Measurements from ENCODE around the gene ABL2. TPM values are rescaled to one million over a fixed set of nuclear protein-coding genes. Genes with fewer than 3 reads are reported as not detected.

ABL2 gene
- total and polyA plus RNA-seq, 8 donors, result 1.3 to 26.6 (median 6.7) TPM

DNA sequence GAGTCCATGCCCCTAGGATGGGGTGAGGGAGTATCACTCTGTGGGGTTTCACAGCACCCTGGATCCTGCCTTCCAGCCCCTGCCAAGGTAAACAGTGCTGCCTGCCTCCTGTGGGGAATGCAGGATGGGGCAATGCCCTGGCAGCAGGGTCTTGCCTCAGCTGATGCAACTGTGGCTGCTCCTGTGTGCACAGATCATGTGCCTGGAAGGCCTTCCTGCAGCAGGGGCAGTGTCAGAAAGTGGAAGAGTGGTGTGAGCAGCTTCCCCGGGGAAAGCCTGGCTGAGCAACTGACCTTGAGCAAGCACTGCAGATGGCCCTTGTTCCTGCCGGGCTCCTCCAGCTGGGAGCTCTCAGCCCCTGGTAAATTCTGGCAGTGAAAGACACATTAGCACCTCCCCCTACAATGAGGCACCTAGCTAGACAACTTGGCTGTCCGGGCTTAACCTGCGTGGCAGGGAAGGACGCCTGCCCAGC is 137.7 kb downstream of the ABL2 start:
- Histone ChIP-seq H3K27ac (peak overlapping the region in 3 of 5 donors; percentile 2 to 57 (median 51)), H3K4me3 (no peak overlapping the region), H3K9me3 (no peaks in the 10 kb centered on the region), H3K4me1 (peaks cover 8 to 39% (median 20%) of the 10 kb centered on the region in 4 donors), H3K36me3 (peaks cover 28 to 99% (median 93%) of the 10 kb centered on the region in 4 donors), H3K27me3 (no peaks in the 10 kb centered on the region)
- peak; percentile 38 to 39 for DNase-seq
- 41 to 62% (median 47%) methylated on average over 5 of the region's 5 CpGs for WGBS, 5 donors
- TF ChIP-seq EP300 (IDR thresholded peaks at IDR 0.05) (no peak), POLR2AphosphoS5 (IDR thresholded peaks at IDR 0.05) (peak in 2 of 3 donors; percentile 7 to 10)
- intact Hi-C loops (cut with DNase I; ENCODE audit: low total_unique reads), result no loop called here

DNA sequence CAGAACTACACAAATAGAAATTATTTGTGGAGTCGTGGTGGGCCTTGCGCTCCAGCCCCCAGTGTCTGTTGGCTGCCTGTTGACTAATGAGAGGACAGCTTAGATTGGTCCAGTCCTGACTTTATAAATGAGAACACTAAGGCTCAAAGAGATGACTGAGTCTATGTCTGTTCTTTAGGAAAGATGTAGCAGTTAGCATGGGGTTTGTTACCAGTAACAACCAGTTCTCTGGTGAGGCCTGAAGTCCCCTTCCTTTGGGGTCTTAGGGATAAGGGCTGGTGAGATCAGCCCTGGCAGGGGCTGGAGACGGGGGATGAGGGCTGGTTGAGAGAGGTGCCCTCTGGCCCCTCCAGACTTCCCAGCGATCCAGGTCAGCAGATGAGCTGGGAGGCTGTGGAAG is 138.6 kb downstream of the ABL2 start:
- TF ChIP-seq POLR2AphosphoS5 (IDR thresholded peaks at IDR 0.05) (no peak), POLR2A (IDR thresholded peaks at IDR 0.05) (no peak), EP300 (IDR thresholded peaks at IDR 0.05) (no peak)
- TF ChIP-seq, protein P1, sequence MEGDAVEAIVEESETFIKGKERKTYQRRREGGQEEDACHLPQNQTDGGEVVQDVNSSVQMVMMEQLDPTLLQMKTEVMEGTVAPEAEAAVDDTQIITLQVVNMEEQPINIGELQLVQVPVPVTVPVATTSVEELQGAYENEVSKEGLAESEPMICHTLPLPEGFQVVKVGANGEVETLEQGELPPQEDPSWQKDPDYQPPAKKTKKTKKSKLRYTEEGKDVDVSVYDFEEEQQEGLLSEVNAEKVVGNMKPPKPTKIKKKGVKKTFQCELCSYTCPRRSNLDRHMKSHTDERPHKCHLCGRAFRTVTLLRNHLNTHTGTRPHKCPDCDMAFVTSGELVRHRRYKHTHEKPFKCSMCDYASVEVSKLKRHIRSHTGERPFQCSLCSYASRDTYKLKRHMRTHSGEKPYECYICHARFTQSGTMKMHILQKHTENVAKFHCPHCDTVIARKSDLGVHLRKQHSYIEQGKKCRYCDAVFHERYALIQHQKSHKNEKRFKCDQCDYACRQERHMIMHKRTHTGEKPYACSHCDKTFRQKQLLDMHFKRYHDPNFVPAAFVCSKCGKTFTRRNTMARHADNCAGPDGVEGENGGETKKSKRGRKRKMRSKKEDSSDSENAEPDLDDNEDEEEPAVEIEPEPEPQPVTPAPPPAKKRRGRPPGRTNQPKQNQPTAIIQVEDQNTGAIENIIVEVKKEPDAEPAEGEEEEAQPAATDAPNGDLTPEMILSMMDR (IDR thresholded peaks at IDR 0.05), result no peak
- intact Hi-C loops (cut with DNase I; ENCODE audit: low total_unique reads), result no loop called here
- peaks cover 8 to 39% (median 20%) of the 10 kb centered on the region in 4 donors for H3K4me1 ChIP-seq
- 80 to 88% (median 86%) methylated on average over 4 of the region's 4 CpGs for WGBS, 5 donors
- no peaks in the 10 kb centered on the region for H3K27me3 ChIP-seq
- H3K9me3 ChIP-seq, result no peaks in the 10 kb centered on the region
- H3K27ac ChIP-seq, result peak overlapping the region in 3 of 5 donors; percentile 21 to 57 (median 51)
- H3K36me3 ChIP-seq, result peaks cover 30 to 97% (median 90%) of the 10 kb centered on the region in 4 donors
- peak in 1 of 2 donors; percentile 18 for DNase-seq
- no peak overlapping the region for H3K4me3 ChIP-seq

DNA sequence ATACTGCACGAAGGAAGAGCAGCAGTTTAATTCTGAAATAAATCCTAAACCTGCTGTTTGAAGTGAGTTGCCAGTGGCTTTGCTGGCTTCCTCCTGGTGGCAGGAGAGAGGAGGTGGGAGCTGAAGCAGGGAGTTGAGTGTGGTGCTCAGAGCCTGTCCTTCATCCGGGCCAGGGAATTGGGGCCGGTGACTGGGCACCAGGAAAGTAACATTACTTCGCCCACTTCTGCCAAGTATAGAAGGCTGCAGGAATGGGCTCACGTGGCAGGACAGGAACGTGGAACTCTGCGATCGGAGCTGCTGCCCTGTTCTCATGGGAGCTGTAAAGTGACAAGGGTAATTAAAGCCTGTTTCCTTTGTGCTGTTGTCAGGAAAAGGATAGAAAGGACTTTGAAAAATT is 139.0 kb downstream of the ABL2 start:
- Histone ChIP-seq H3K27ac (peak overlapping the region in 3 of 5 donors; percentile 21 to 57 (median 51)), H3K4me1 (peaks cover 8 to 39% (median 19%) of the 10 kb centered on the region in 4 donors), H3K36me3 (peaks cover 33 to 97% (median 90%) of the 10 kb centered on the region in 4 donors), H3K4me3 (no peak overlapping the region), H3K9me3 (no peaks in the 10 kb centered on the region), H3K27me3 (no peaks in the 10 kb centered on the region)
- peak in 1 of 2 donors; percentile 4 for DNase-seq
- TF ChIP-seq POLR2A (IDR thresholded peaks at IDR 0.05) (no peak), EP300 (IDR thresholded peaks at IDR 0.05) (no peak)
- intact Hi-C loops (cut with DNase I; ENCODE audit: low total_unique reads), result no loop called here
- 83 to 90% (median 85%) methylated on average over 8 of the region's 8 CpGs for WGBS, 5 donors

DNA sequence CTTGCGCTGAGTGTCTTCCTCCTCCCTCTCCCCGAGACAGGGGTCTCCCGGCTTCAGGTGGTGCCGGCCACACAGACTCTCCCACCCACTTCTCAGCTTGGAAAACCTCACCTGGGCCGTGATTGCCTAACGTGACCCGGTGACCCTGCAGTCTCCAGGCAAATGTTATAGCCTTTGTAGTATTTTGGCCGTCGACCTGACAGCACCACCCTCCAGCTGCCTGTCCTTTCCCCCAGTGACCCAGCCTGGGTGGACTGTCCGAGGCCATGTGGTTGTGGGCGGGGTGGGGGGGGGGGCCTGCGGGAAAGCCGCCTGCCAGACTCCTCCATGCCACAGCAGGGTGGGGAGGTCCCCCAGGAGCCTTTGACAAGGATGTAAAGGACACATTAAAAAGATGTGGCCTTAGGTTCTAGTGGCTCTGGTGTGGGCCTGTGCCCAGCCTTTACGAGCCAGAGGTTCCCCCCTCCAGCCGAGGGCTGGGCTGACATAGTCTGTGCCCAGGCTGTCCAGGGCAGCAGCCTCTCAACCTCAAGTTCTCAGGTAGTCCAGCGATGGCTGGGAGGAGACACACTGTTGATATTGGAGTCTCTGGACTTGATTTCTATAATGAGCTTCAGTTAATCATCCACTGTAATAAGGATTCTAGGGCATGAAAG is 139.5 kb downstream of the ABL2 start:
- Histone ChIP-seq H3K36me3 (peaks cover 28 to 96% (median 88%) of the 10 kb centered on the region in 4 donors), H3K9me3 (no peaks in the 10 kb centered on the region), H3K4me1 (peaks cover 8 to 39% (median 16%) of the 10 kb centered on the region in 4 donors), H3K4me3 (no peak overlapping the region), H3K27ac (peak overlapping the region in 2 of 5 donors; percentile 21 to 57), H3K27me3 (no peaks in the 10 kb centered on the region)
- 65 to 81% (median 69%) methylated on average over 16 of the region's 16 CpGs for WGBS, 5 donors
- DNase-seq, result no peak
- intact Hi-C loops (cut with DNase I; ENCODE audit: low total_unique reads), result no loop called here
- TF ChIP-seq EP300 (IDR thresholded peaks at IDR 0.05) (no peak), POLR2AphosphoS5 (IDR thresholded peaks at IDR 0.05) (no peak), POLR2A (IDR thresholded peaks at IDR 0.05) (no peak)
- TF ChIP-seq, protein P1 (IDR thresholded peaks at IDR 0.05), result no peak

DNA sequence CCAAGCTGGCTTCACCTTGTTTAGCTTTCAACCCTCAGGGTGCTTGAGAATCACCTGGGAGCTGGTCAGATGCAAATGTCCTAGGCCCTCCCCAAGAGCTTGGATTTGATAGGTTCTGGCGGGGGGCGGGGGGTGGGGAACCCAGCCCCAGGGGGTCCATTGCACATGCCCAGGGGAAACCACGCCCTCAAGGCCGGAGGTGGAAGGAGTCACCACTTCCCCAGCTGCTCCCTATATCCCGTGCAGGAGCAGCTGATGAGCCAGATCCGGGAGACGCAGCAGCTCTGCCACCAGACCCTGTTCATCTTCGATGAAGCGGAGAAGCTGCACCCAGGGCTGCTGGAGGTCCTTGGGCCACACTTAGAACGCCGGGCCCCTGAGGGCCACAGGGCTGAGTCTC is 141.8 kb downstream of the ABL2 start:
- TF ChIP-seq POLR2A (IDR thresholded peaks at IDR 0.05), result no peak
- no peak overlapping the region for H3K27ac ChIP-seq
- 61 to 81% (median 75%) methylated on average over 8 to 11 of the region's 11 CpGs for WGBS, 5 donors
- no peaks in the 10 kb centered on the region for H3K27me3 ChIP-seq
- DNase-seq, result peak in 1 of 2 donors; percentile 23
- H3K4me1 ChIP-seq, result peaks cover 14 to 56% (median 30%) of the 10 kb centered on the region in 4 donors
- H3K4me3 ChIP-seq, result no peak overlapping the region
- intact Hi-C loops (cut with DNase I; ENCODE audit: low total_unique reads), result no loop called here
- peaks cover 8 to 75% (median 69%) of the 10 kb centered on the region in 4 donors for H3K36me3 ChIP-seq
- no peaks in the 10 kb centered on the region for H3K9me3 ChIP-seq
